Neural progenitor cell (in vitro differentiated cells): ENCODE results near the gene GFPT2.

Experiments
- CTCF ChIP-seq: fragments of 200-600 bp; sonication (generic); IDR thresholded peaks from 2 replicates; pipeline ENCODE4 v1.5.1; 2017; ENCODE audit warnings: antibody characterized with exemption, mild to moderate bottlenecking
- EZH2phosphoT487 ChIP-seq: fragments of 200-600 bp; sonication (generic); IDR thresholded peaks from 2 replicates; pipeline ENCODE4 v1.6.1; 2017; ENCODE audit warnings: antibody characterized with exemption

- TF ChIP-seq CTCF (no peak), EZH2phosphoT487 (no peak)
These were observed 13.2 kb upstream of the GFPT2 start for GRCh38 chr5:180366326-180366725.
